ENCODE measurements around the gene SLC17A9. TPM values are rescaled to one million over a fixed set of nuclear protein-coding genes. Genes with fewer than 3 reads are reported as not detected.

The SLC17A9 gene
- total RNA-seq, 1 donor from 2014 or later: 19.5 TPM

GRCh38 chr20:62995481-62995880 is 43.0 kb downstream of the SLC17A9 start:
- no peak for TF ChIP-seq CTCF (conservative IDR thresholded peaks at IDR 0.05; ENCODE audit: low read depth, low read length)
- H3K4me3 ChIP-seq (ENCODE audit: low read depth, low read length): no peak overlapping the region
- DNase-seq (ENCODE audit: low read depth): no peak

GRCh38 chr20:62995898-62996595 is 43.5 kb downstream of the SLC17A9 start:
- H3K4me3 ChIP-seq (ENCODE audit: low read depth, low read length): no peak overlapping the region
- no peak for TF ChIP-seq CTCF (conservative IDR thresholded peaks at IDR 0.05; ENCODE audit: low read depth, low read length)
- no peak for DNase-seq (ENCODE audit: low read depth)

- TF ChIP-seq CTCF (conservative IDR thresholded peaks at IDR 0.05; ENCODE audit: low read depth, low read length): no peak
- no peak for DNase-seq (ENCODE audit: low read depth)
- H3K4me3 ChIP-seq (ENCODE audit: low read depth, low read length): no peak overlapping the region
These were observed 44.1 kb downstream of the SLC17A9 start for GRCh38 chr20:62996596-62996982.

- H3K4me3 ChIP-seq (ENCODE audit: low read depth, low read length): no peak overlapping the region
- no peak for DNase-seq (ENCODE audit: low read depth)
- TF ChIP-seq CTCF (conservative IDR thresholded peaks at IDR 0.05; ENCODE audit: low read depth, low read length): no peak
These were observed 45.0 kb downstream of the SLC17A9 start for GRCh38 chr20:62997417-62998035.

GRCh38 chr20:62998449-62998848 is 45.9 kb downstream of the SLC17A9 start:
- no peak for DNase-seq (ENCODE audit: low read depth)
- H3K4me3 ChIP-seq (ENCODE audit: low read depth, low read length): no peak overlapping the region
- no peak for TF ChIP-seq CTCF (conservative IDR thresholded peaks at IDR 0.05; ENCODE audit: low read depth, low read length)

- no peak for TF ChIP-seq CTCF (conservative IDR thresholded peaks at IDR 0.05; ENCODE audit: low read depth, low read length)
- H3K4me3 ChIP-seq (ENCODE audit: low read depth, low read length): no peak overlapping the region
- DNase-seq (ENCODE audit: low read depth): no peak
These were observed 47.1 kb downstream of the SLC17A9 start for GRCh38 chr20:62999580-62999979.

GRCh38 chr20:63000036-63000435 is 47.5 kb downstream of the SLC17A9 start:
- no peak for TF ChIP-seq CTCF (conservative IDR thresholded peaks at IDR 0.05; ENCODE audit: low read depth, low read length)
- DNase-seq (ENCODE audit: low read depth): no peak
- H3K4me3 ChIP-seq (ENCODE audit: low read depth, low read length): no peak overlapping the region

Measured in epithelial cell of proximal tubule (primary cell).